AG09319 (cell line): ENCODE results near the gene RAMP2.

Experiments used
- DNase-seq: peaks from one replicate; pipeline ENCODE4 v3.0.0-alpha.2; 2010; ENCODE audit warnings: low read depth; ENCODE audit errors: extremely low read depth
- TF ChIP-seq, protein P1 (sequence below): IDR thresholded peaks from 2 replicates; pipeline ENCODE4 v1.5.1; 2011; ENCODE audit warnings: low read depth, mild to moderate bottlenecking, inconsistent platforms, low read length, moderate library complexity

The RAMP2 gene

DNA sequence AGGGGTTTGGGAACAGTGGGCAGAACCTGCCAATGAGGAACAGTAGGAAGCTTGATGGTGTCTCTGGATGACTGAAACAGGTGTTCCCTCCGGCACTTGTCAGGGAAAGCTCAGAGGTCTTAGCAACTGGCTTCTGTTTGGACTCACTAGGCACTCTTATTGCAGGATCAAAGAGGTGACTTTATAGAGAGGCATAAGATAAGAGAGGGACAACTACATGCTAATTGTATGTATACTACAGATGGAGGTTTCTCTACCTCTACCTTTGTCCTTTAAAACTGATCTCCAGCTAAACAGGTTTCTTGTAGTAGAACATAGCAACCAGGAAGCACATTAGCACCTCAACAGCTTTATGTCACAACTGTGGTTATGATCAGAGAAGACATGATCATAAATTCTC is 45.2 kb downstream of the RAMP2 start:
- TF ChIP-seq, protein P1, sequence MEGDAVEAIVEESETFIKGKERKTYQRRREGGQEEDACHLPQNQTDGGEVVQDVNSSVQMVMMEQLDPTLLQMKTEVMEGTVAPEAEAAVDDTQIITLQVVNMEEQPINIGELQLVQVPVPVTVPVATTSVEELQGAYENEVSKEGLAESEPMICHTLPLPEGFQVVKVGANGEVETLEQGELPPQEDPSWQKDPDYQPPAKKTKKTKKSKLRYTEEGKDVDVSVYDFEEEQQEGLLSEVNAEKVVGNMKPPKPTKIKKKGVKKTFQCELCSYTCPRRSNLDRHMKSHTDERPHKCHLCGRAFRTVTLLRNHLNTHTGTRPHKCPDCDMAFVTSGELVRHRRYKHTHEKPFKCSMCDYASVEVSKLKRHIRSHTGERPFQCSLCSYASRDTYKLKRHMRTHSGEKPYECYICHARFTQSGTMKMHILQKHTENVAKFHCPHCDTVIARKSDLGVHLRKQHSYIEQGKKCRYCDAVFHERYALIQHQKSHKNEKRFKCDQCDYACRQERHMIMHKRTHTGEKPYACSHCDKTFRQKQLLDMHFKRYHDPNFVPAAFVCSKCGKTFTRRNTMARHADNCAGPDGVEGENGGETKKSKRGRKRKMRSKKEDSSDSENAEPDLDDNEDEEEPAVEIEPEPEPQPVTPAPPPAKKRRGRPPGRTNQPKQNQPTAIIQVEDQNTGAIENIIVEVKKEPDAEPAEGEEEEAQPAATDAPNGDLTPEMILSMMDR: no peak
- DNase-seq: no peak

DNA sequence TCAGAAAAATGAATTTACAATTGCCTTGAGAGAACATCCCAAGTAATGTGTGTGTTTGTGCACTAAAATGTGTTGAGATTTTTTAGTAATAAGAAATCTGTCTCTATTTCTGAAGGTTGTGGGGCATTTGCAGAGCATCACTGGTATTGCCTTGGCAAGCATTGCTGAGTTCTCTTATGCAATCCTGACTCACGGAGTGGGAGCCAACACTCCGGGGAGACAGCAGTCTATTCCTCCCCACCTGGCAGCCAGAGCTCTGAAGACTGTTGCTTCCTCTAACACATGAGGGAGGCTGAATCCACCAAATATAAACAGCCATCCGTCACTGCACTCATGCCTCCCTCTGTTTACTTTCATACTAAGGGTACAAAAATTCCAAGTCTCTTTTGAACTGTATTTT is 48.2 kb downstream of the RAMP2 start:
- TF ChIP-seq, protein P1: no peak
- DNase-seq: peak; percentile 61
